Endothelial cell of umbilical vein (primary cell): ENCODE results near the gene SAMD4A. TPM values are rescaled to one million over a fixed set of nuclear protein-coding genes. Genes with fewer than 3 reads are reported as not detected.

Experiments used
- BruUV-seq: library from RNA; stranded (reverse); fragments of 400-500 nt; replicated peaks from 2 replicates; lab custom pipeline; 2021; lab: Mats Ljungman, UMichigan
- CTCF ChIA-PET: fragments of 300-600, 350-600 bp; sonication (Branson Sonifier 250); formaldehyde crosslinking; loops from one replicate; lab custom pipeline; 2021; ENCODE audit warnings: antibody characterized with exemption, inconsistent platforms; lab: Charles Lee
- POLR2A ChIA-PET: fragments of 300-600, 350-600 bp; sonication (Branson Sonifier 250); formaldehyde crosslinking; loops from one replicate; lab custom pipeline; 2021; ENCODE audit warnings: antibody characterized with exemption, inconsistent platforms; lab: Charles Lee
- DNase-seq: peaks from one replicate; pipeline ENCODE4 v3.0.0-alpha.2; 2011; ENCODE audit warnings: low read depth, low spot score
- FAIRE-seq: peaks from 2 replicates; lab custom pipeline; 2011; peaks lifted over from hg19 to GRCh38; lab: Jason Lieb, UNC
- H2AFZ ChIP-seq: 2 replicates; pipeline ENCODE4 v1.6.0; 2012; ENCODE audit warnings: low read depth, low read length, control low read depth, inconsistent platforms
- H3K27ac ChIP-seq: 2 replicates; pipeline ENCODE4 v1.5.1; 2011; ENCODE audit warnings: low read depth, mild to moderate bottlenecking, control low read depth, low read length, moderate library complexity; ENCODE audit not compliant: insufficient read depth
- H3K27me3 ChIP-seq, 2 experiments: 2 replicates each; pipeline versions ENCODE4 v1.6.0 to v1.6.1; 2011; ENCODE audit warnings: low read length in 2 of 2, mixed read lengths in 1 of 2; ENCODE audit not compliant: control insufficient read depth in 2 of 2, insufficient read depth in 2 of 2
- H3K36me3 ChIP-seq, 2 experiments: 2 replicates in 1 of 2; 3 replicates in 1 of 2; pipeline ENCODE4 v1.5.1; 2011; ENCODE audit warnings: low read length in 2 of 2, mild to moderate bottlenecking in 1 of 2, moderate library complexity in 1 of 2; ENCODE audit not compliant: control insufficient read depth in 2 of 2, insufficient read depth in 2 of 2; ENCODE audit errors: extremely low read depth in 1 of 2
- H3K4me1 ChIP-seq: 3 replicates; pipeline ENCODE4 v1.5.1; 2011; ENCODE audit warnings: mild to moderate bottlenecking, low read length; ENCODE audit not compliant: control insufficient read depth, insufficient read depth; ENCODE audit errors: extremely low read depth
- H3K4me2 ChIP-seq: 2 replicates; pipeline ENCODE4 v1.6.1; 2011; ENCODE audit warnings: low read length, control low read depth, mixed read lengths; ENCODE audit not compliant: insufficient read depth
- H3K4me3 ChIP-seq, 3 experiments: fragments of 200-600 bp in 1 of 3; sonication (generic), shearing (Covaris generic) in 1 of 3; replicated peaks in 1 of 3; 2 replicates each; pipeline ENCODE4 v1.5.1; 2011 to 2016; ENCODE audit warnings: control low read depth in 3 of 3, low read length in 3 of 3, mild to moderate bottlenecking in 2 of 3, inconsistent platforms in 1 of 3, low read depth in 1 of 3, moderate library complexity in 1 of 3; ENCODE audit not compliant: insufficient read depth in 1 of 3
- H3K79me2 ChIP-seq: 2 replicates; pipeline ENCODE4 v1.6.0; 2012; ENCODE audit warnings: low read length, inconsistent platforms; ENCODE audit not compliant: control insufficient read depth, insufficient read depth
- H3K9ac ChIP-seq: replicated peaks from 2 replicates; pipeline ENCODE3; 2011; ENCODE audit warnings: low read length, control low read depth; ENCODE audit not compliant: insufficient read depth; ENCODE audit errors: extremely low read depth
- H3K9me1 ChIP-seq: replicated peaks from 3 replicates; pipeline ENCODE4 v1.6.0; 2011; ENCODE audit warnings: mild to moderate bottlenecking, low read length; ENCODE audit not compliant: control insufficient read depth, insufficient read depth; ENCODE audit errors: extremely low read depth
- H3K9me3 ChIP-seq: replicated peaks from 2 replicates; pipeline ENCODE4 v1.5.1; 2012; ENCODE audit warnings: low read length, inconsistent platforms; ENCODE audit not compliant: control insufficient read depth, insufficient read depth
- H4K20me1 ChIP-seq: replicated peaks from 2 replicates; pipeline ENCODE3; 2011; ENCODE audit warnings: mild to moderate bottlenecking, low read length; ENCODE audit not compliant: control insufficient read depth, insufficient read depth; ENCODE audit errors: extremely low read depth
- EZH2 ChIP-seq: IDR thresholded peaks from 2 replicates; pipeline ENCODE4 v1.6.1; 2012; ENCODE audit warnings: borderline replicate concordance, low read depth, mild to moderate bottlenecking, moderate library complexity, low read length, inconsistent platforms; ENCODE audit not compliant: severe bottlenecking
- FOS ChIP-seq: IDR thresholded peaks from 2 replicates; pipeline ENCODE4 v1.6.1; 2011; ENCODE audit warnings: mild to moderate bottlenecking, low read length, moderate library complexity, borderline replicate concordance; ENCODE audit not compliant: insufficient read depth
- MYC ChIP-seq: IDR thresholded peaks from one replicate; pipeline ENCODE4 v1.6.1; 2011; ENCODE audit warnings: mild to moderate bottlenecking, low read depth, low read length
- POLR2A ChIP-seq: IDR thresholded peaks from 2 replicates; pipeline ENCODE4 v1.6.1; 2012; ENCODE audit warnings: low read depth, mild to moderate bottlenecking, control low read depth, low read length
- dilution Hi-C: fragments of 300-500 bp; cut with MboI; formaldehyde crosslinking; loops from one replicate; pipeline ENCODE4 v1.15.0; 2019; ENCODE audit warnings: low sequenced_read_pairs; ENCODE audit not compliant: extremely low pct_ligation_motif_present
- intact Hi-C: fragments of 100-400 bp; cut with micrococcal nuclease; formaldehyde crosslinking; loops from one replicate; pipeline ENCODE4 v1.10.0; 2022
- polyA plus RNA-seq, 4 experiments: library from polyadenylated mRNA; depleted of rRNA in 3 of 4; stranded (reverse) in 3 of 4; unstranded in 1 of 4; fragments of >200 nt; gene quantifications; 2 replicates each; pipeline versions ENCODE4 v1.2.1 to v1.2.3, GENCODE V29; 2011 to 2012; ENCODE audit warnings: missing spikeins in 1 of 4
- total RNA-seq: library from RNA; stranded (reverse); gene quantifications from 2 replicates; pipeline ENCODE4 v1.2.3, GENCODE V29; 2021

The SAMD4A gene
- total and polyA plus RNA-seq, 2 donors (not counting 3 experiments of a cell fraction or from before 2014, with no cell fraction given): 37.7 to 95.3 TPM

DNA sequence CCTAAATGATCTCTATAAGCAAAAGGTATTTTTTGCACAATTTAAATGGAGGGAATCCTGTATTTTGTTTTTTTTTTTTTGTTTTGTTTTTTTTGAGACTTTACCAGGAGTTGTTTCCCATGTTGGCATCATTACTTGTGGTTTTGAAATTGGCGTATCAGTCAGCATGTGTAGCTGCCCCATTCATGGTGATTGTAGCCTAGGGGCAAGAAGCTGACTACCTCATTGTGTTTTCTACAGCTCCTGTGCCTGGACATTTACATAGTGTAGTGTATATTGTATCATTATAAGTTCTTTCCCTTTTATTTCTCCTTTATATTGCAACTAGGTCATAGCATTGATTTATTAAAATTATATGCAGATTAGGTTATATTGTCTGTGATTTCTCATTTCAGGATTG is 24.5 kb downstream of the SAMD4A start:
- BruUV-seq: no TSS peak
- H3K9me3 ChIP-seq: no peaks in the 10 kb centered on the region
- peaks cover 26% of the 10 kb centered on the region for H3K4me1 ChIP-seq
- FAIRE-seq (no peak), DNase-seq (no peak)
- no peak overlapping the region for H3K4me3 ChIP-seq
- intact Hi-C loops (no loop called here), dilution Hi-C loops (no loop called here)
- no peaks in the 10 kb centered on the region for H4K20me1 ChIP-seq
- ChIA-PET CTCF (interaction anchor here (1.1 to 1.3 kb wide), 5 partner anchors 9 to 100 kb away, joined by 3 to 5 read pairs (median 3); no protein-coding TSS in a partner anchor), POLR2A (no interaction called here)
- TF ChIP-seq MYC (no peak), EZH2 (no peak), POLR2A (peak; percentile 28), FOS (no peak)
- no peaks in the 10 kb centered on the region for H3K27me3 ChIP-seq
- H3K79me2 ChIP-seq: peaks cover 89% of the 10 kb centered on the region
- no peak overlapping the region for H3K27ac ChIP-seq
- no peak overlapping the region for H2AFZ ChIP-seq
- H3K9me1 ChIP-seq: no peaks in the 10 kb centered on the region
- H3K9ac ChIP-seq: no peak overlapping the region
- H3K4me2 ChIP-seq: no peak overlapping the region
- peaks cover 0 to 2% of the 10 kb centered on the region in 2 experiments for H3K36me3 ChIP-seq

DNA sequence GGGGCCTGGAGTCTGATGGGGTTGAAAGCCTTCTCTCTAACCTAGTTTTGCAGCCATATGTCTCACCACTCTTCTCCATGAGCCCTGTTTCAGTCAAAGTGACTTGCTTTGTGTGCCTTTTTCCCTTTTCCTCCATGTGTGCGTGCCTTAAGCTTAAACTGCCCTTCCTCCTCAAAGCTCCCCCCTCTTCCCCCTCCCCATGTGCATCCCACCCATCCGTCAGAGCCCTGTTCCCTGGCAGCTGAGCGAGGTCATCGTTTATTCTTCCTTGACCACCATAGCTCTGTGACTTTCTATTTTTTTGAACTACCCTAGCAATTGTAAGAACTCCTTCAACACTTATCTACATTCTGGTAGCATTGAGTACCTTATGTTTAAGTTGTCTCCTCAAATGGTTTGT is 24.9 kb downstream of the SAMD4A start:
- intact Hi-C loops: loop anchor here (2.0 kb wide), 1 partner anchor 23 kb away; no protein-coding TSS in a partner anchor
- no peaks in the 10 kb centered on the region for H3K9me1 ChIP-seq
- CTCF ChIA-PET: interaction anchor here (1.1 kb wide), 3 partner anchors 20 to 99 kb away, joined by 3 read pairs; no protein-coding TSS in a partner anchor

More for the DNA sequence above, 24.9 kb downstream of the SAMD4A start:
- Histone ChIP-seq H2AFZ (no peak overlapping the region), H3K27me3 (no peaks in the 10 kb centered on the region), H3K79me2 (peaks cover 89% of the 10 kb centered on the region), H3K4me2 (no peak overlapping the region), H3K4me3 (no peak overlapping the region), H3K9me3 (no peaks in the 10 kb centered on the region), H3K9ac (no peak overlapping the region), H3K36me3 (peaks cover 0 to 2% of the 10 kb centered on the region in 2 experiments), H3K27ac (no peak overlapping the region), H3K4me1 (peaks cover 26% of the 10 kb centered on the region), H4K20me1 (no peaks in the 10 kb centered on the region)
- no peak for TF ChIP-seq EZH2
- POLR2A ChIA-PET: interaction anchor here (0.6 kb wide), 1 partner anchor 62 kb away, joined by 3 read pairs; no protein-coding TSS in a partner anchor
- BruUV-seq: no TSS peak
- dilution Hi-C loops: no loop called here
- FAIRE-seq: no peak
- no peak for DNase-seq
